ENCODE measurements around the gene SLF2. TPM values are rescaled to one million over a fixed set of nuclear protein-coding genes. Genes with fewer than 3 reads are reported as not detected.
A peak's percentile ranks its signal among the peaks of the same experiment; 100 is the strongest.
"Not testable (repeated sequence)": the region's sequence is repeated elsewhere in the genome, so short reads cannot be mapped to it uniquely, and the experiment has no call there.

Gene SLF2
- total RNA-seq, 1 donor from 2014 or later, result 20.3 TPM

DNA sequence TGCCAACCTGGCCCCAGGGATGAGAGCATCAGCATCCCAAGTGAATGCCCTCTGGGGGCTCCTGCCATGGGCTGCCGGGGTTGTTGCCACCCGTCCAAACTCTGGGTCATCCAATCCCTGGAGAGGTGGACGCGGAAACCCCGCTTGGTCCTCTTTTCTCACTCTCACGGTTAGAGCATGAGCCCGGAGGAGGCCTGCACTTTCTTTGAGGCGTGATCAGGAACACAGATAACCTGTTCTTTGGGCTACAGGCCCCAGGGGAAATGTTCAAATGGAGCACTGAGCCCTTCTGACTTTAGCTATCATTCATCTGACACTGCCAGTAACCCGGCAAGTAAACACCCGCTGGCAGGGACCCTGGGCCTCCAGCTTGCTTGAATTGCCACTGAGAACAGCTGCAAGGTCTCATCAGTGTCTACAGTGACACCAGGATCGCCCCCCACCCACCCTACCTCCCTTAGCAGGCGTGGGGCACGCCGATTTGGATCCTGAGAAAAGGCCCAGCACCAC lies 29.4 kb upstream of the SLF2 start:
- Histone ChIP-seq H3K9ac (ENCODE audit: low read length) (peak overlapping the region; percentile 35), H3K4me3 (ENCODE audit: insufficient read depth, low read depth, low read length) (no peak overlapping the region), H3K79me2 (ENCODE audit: insufficient read depth, low read length) (no peaks in the 10 kb centered on the region), H3K36me3 (ENCODE audit: insufficient read depth, low read length) (no peaks in the 10 kb centered on the region), H3K4me2 (ENCODE audit: low read length) (peak overlapping the region; percentile 75), H3K27me3 (ENCODE audit: insufficient read depth, low read length) (no peaks in the 10 kb centered on the region), H3K4me1 (ENCODE audit: insufficient read depth, low read length) (peaks cover 24% of the 10 kb centered on the region), H3K27ac (ENCODE audit: low read depth, low read length) (no peak overlapping the region), H4K20me1 (ENCODE audit: insufficient read depth, low read length) (no peaks in the 10 kb centered on the region), H2AFZ (ENCODE audit: low read depth, low read length) (peak overlapping the region; percentile 54), H3K9me3 (ENCODE audit: insufficient read depth, low read depth, low read length) (no peaks in the 10 kb centered on the region)
- Mint-ChIP-seq H3K36me3 (ENCODE audit: low read depth, unreplicated experiment) (no peaks in the 10 kb centered on the region), H3K27me3 (ENCODE audit: low read depth, unreplicated experiment) (peaks cover 74% of the 10 kb centered on the region), H3K27ac (ENCODE audit: unreplicated experiment) (no peak overlapping the region), H3K4me3 (ENCODE audit: unreplicated experiment) (no peak overlapping the region), H3K9me3 (ENCODE audit: unreplicated experiment) (no peaks in the 10 kb centered on the region), H3K4me1 (ENCODE audit: low read depth, unreplicated experiment) (no peaks in the 10 kb centered on the region)
- DNase-seq (ENCODE audit: low read depth) (no peak), FAIRE-seq (no peak)
- TF ChIP-seq, protein P1, sequence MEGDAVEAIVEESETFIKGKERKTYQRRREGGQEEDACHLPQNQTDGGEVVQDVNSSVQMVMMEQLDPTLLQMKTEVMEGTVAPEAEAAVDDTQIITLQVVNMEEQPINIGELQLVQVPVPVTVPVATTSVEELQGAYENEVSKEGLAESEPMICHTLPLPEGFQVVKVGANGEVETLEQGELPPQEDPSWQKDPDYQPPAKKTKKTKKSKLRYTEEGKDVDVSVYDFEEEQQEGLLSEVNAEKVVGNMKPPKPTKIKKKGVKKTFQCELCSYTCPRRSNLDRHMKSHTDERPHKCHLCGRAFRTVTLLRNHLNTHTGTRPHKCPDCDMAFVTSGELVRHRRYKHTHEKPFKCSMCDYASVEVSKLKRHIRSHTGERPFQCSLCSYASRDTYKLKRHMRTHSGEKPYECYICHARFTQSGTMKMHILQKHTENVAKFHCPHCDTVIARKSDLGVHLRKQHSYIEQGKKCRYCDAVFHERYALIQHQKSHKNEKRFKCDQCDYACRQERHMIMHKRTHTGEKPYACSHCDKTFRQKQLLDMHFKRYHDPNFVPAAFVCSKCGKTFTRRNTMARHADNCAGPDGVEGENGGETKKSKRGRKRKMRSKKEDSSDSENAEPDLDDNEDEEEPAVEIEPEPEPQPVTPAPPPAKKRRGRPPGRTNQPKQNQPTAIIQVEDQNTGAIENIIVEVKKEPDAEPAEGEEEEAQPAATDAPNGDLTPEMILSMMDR (IDR thresholded peaks at IDR 0.05; ENCODE audit: insufficient read depth, low read depth, low read length), result no peak
- no peak for TF ChIP-seq EZH2 (IDR thresholded peaks at IDR 0.05; ENCODE audit: insufficient read depth, low read length)

DNA sequence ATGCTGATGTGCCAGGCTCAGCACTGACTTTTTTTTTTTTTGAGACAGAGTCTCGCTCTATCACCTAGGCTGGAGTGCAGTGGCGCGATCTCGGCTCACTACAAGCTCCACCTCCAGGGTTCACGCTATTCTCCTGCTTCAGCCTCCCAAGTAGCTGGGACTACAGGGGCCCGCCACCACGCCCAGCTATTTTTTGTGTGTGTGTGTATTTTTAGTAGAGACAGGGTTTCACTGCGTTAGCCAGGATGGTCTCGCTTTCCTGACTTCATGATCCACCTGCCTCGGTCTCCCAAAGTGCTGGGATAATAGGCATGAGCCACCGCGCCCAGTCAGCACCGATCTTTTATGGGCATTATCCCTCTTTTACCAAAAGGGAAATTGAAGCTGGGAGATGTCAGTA lies 27.2 kb upstream of the SLF2 start:
- H3K9me3 Mint-ChIP-seq (ENCODE audit: unreplicated experiment), result not testable (repeated sequence)

DNA sequence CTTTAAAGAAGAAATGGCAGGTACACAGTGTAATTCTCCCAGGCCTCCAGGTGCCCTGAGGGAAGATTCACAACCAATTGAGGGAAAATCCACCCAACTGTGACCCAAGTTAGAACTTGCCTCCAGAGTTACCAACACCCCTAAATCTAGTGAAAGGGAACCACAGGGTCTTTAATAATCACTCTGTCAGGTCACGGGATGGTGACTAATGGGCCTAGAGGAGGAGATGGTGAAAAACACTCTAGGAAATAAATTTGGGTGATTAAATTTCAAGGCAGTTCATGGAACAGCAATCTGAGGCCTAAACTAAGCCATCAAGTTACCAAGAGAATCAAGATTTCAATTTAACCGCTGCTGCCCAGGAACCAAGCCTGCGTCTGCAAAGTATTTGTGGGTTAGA lies 26.7 kb upstream of the SLF2 start:
- Histone ChIP-seq H3K9ac (ENCODE audit: low read length) (no peak overlapping the region), H2AFZ (ENCODE audit: low read depth, low read length) (no peak overlapping the region), H3K9me3 (ENCODE audit: insufficient read depth, low read depth, low read length) (no peaks in the 10 kb centered on the region), H3K4me1 (ENCODE audit: insufficient read depth, low read length) (peaks cover 37% of the 10 kb centered on the region), H3K27ac (ENCODE audit: low read depth, low read length) (no peak overlapping the region), H3K36me3 (ENCODE audit: insufficient read depth, low read length) (no peaks in the 10 kb centered on the region), H3K4me3 (ENCODE audit: insufficient read depth, low read depth, low read length) (no peak overlapping the region), H3K4me2 (ENCODE audit: low read length) (no peak overlapping the region), H3K27me3 (ENCODE audit: insufficient read depth, low read length) (no peaks in the 10 kb centered on the region), H4K20me1 (ENCODE audit: insufficient read depth, low read length) (no peaks in the 10 kb centered on the region), H3K79me2 (ENCODE audit: insufficient read depth, low read length) (no peaks in the 10 kb centered on the region)
- FAIRE-seq, result no peak
- Mint-ChIP-seq H3K9me3 (ENCODE audit: unreplicated experiment) (no peaks in the 10 kb centered on the region), H3K4me3 (ENCODE audit: unreplicated experiment) (no peak overlapping the region), H3K36me3 (ENCODE audit: low read depth, unreplicated experiment) (no peaks in the 10 kb centered on the region), H3K27ac (ENCODE audit: unreplicated experiment) (no peak overlapping the region), H3K4me1 (ENCODE audit: low read depth, unreplicated experiment) (peaks cover 14% of the 10 kb centered on the region), H3K27me3 (ENCODE audit: low read depth, unreplicated experiment) (peaks cover 53% of the 10 kb centered on the region)
- DNase-seq (ENCODE audit: low read depth), result no peak
- TF ChIP-seq, protein P1 (IDR thresholded peaks at IDR 0.05; ENCODE audit: insufficient read depth, low read depth, low read length), result no peak
- no peak for TF ChIP-seq EZH2 (IDR thresholded peaks at IDR 0.05; ENCODE audit: insufficient read depth, low read length)

More for the DNA sequence above, 27.2 kb upstream of the SLF2 start:
- peaks cover 57% of the 10 kb centered on the region for H3K27me3 Mint-ChIP-seq (ENCODE audit: low read depth, unreplicated experiment)
- not testable (repeated sequence) for H3K9me3 ChIP-seq (ENCODE audit: insufficient read depth, low read depth, low read length); H3K27ac ChIP-seq (ENCODE audit: low read depth, low read length); H3K4me3 ChIP-seq (ENCODE audit: insufficient read depth, low read depth, low read length); H4K20me1 ChIP-seq (ENCODE audit: insufficient read depth, low read length); H3K79me2 ChIP-seq (ENCODE audit: insufficient read depth, low read length); H3K36me3 ChIP-seq (ENCODE audit: insufficient read depth, low read length); H3K4me3 Mint-ChIP-seq (ENCODE audit: unreplicated experiment); H3K36me3 Mint-ChIP-seq (ENCODE audit: low read depth, unreplicated experiment); H2AFZ ChIP-seq (ENCODE audit: low read depth, low read length); H3K27me3 ChIP-seq (ENCODE audit: insufficient read depth, low read length); DNase-seq (ENCODE audit: low read depth); H3K9ac ChIP-seq (ENCODE audit: low read length); H3K4me1 Mint-ChIP-seq (ENCODE audit: low read depth, unreplicated experiment); FAIRE-seq; H3K4me2 ChIP-seq (ENCODE audit: low read length); H3K27ac Mint-ChIP-seq (ENCODE audit: unreplicated experiment)
- H3K4me1 ChIP-seq (ENCODE audit: insufficient read depth, low read length), result peaks cover 38% of the 10 kb centered on the region
